Measurements from ENCODE around the gene KCNB1. TPM values are rescaled to one million over a fixed set of nuclear protein-coding genes. Genes with fewer than 3 reads are reported as not detected.

The KCNB1 gene
- total RNA-seq, 1 donor from 2014 or later, result not detected

DNA sequence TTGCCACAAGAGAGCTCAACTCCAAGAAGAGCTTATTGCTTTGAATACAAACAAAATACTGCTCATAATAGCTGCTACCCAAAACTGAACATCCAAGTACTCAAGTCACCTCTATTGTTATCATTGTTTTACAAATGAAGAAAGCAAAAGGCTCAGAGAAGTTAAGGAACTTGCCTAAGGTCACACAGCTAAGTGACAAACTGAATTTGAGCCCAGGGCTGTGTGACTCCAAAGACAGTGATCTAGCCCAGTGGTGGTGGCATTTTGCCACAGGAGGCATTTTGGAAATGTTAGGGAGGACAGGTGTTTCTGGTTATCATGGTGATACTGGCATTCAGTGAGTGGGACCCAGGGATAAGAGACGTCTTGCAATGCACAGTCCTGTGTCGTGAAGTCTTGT lies 79.5 kb downstream of the KCNB1 start:
- DNase-seq (ENCODE audit: low read depth) (no peak), FAIRE-seq (no peak)
- TF ChIP-seq CTCF (IDR thresholded peaks at IDR 0.05; ENCODE audit: insufficient read depth, low read length, severe bottlenecking), result no peak
- no peaks in the 10 kb centered on the region for H3K27me3 ChIP-seq (ENCODE audit: control insufficient read depth, insufficient read depth, low read length)
- no peaks in the 10 kb centered on the region for H3K36me3 ChIP-seq (ENCODE audit: control insufficient read depth, insufficient read depth, low read length)
- H3K4me3 ChIP-seq (ENCODE audit: low read depth, low read length), result no peak overlapping the region

- H3K4me3 ChIP-seq (ENCODE audit: low read depth, low read length), result no peak overlapping the region
- DNase-seq (ENCODE audit: low read depth) (no peak), FAIRE-seq (no peak)
- TF ChIP-seq CTCF (IDR thresholded peaks at IDR 0.05; ENCODE audit: insufficient read depth, low read length, severe bottlenecking), result no peak
- H3K36me3 ChIP-seq (ENCODE audit: control insufficient read depth, insufficient read depth, low read length), result no peaks in the 10 kb centered on the region
- H3K27me3 ChIP-seq (ENCODE audit: control insufficient read depth, insufficient read depth, low read length), result no peaks in the 10 kb centered on the region
Observed at GRCh38 chr20:49400904-49401303, 81.6 kb downstream of the KCNB1 start.

DNA sequence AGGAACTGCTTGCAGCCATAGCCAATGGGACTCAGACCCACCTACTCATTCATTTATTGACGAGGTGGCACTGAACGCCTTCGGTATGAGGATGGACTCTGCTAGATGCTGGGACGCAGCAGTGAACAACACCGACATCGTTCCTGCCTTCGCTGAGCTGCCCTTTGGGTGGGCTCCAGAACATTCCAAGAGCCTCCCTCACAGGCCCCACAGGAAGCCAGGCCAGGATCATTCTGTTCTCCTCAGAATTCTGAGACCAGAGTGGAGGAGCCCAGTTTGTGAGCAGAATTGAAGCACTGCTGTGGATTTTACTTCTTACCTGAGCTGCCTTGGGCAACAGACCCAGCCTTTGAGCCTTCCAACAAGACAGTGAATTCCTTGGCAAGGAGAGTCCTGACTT lies 82.1 kb downstream of the KCNB1 start:
- Histone ChIP-seq H3K27me3 (ENCODE audit: control insufficient read depth, insufficient read depth, low read length) (no peaks in the 10 kb centered on the region), H3K4me3 (ENCODE audit: low read depth, low read length) (no peak overlapping the region), H3K36me3 (ENCODE audit: control insufficient read depth, insufficient read depth, low read length) (no peaks in the 10 kb centered on the region)
- DNase-seq (ENCODE audit: low read depth) (no peak), FAIRE-seq (no peak)
- TF ChIP-seq CTCF (IDR thresholded peaks at IDR 0.05; ENCODE audit: insufficient read depth, low read length, severe bottlenecking), result no peak

- H3K27me3 ChIP-seq (ENCODE audit: control insufficient read depth, insufficient read depth, low read length), result no peaks in the 10 kb centered on the region
- no peak for TF ChIP-seq CTCF (IDR thresholded peaks at IDR 0.05; ENCODE audit: insufficient read depth, low read length, severe bottlenecking)
- H3K4me3 ChIP-seq (ENCODE audit: low read depth, low read length), result no peak overlapping the region
- DNase-seq (ENCODE audit: low read depth) (no peak), FAIRE-seq (no peak)
- H3K36me3 ChIP-seq (ENCODE audit: control insufficient read depth, insufficient read depth, low read length), result no peaks in the 10 kb centered on the region
Observed at GRCh38 chr20:49399329-49399728, 83.1 kb downstream of the KCNB1 start.

DNA sequence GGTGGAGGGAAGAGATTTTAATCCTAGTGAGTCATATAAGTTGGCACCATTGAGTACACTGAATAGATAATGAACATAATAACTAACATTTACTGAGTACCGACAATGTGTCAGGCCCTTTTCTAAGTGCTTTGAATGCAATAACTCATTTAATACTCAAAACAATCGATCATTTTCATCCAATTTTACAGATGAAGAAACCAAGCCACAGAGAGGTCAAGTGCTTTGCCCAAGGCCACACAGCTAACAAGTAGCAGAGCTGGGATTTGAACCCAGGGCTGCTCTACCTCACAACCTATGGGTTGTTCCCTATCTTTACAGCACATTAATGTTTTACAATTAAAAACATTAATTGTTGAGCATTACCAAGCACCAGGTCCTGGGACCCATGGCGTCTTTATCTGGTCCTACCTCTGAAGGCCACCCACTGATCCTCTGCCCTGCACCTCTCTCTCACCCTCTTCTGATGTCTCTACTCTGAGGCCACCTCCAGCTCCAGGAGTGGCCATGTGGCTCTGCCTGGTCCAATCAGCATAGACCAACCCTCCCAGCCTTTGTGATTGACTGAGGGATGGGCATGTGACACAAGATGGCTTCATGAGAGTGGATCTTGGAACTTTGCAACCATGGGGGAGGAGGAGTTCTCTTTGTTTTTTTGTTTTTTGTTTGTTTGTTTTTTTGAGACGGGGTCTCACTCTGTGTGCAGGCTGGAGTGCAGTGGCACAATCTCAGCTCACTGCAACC lies 83.9 kb downstream of the KCNB1 start:
- TF ChIP-seq CTCF (IDR thresholded peaks at IDR 0.05; ENCODE audit: insufficient read depth, low read length, severe bottlenecking), result no peak
- DNase-seq (ENCODE audit: low read depth), result no peak
- Histone ChIP-seq H3K36me3 (ENCODE audit: control insufficient read depth, insufficient read depth, low read length) (no peaks in the 10 kb centered on the region), H3K4me3 (ENCODE audit: low read depth, low read length) (no peak overlapping the region), H3K27me3 (ENCODE audit: control insufficient read depth, insufficient read depth, low read length) (no peaks in the 10 kb centered on the region)
- FAIRE-seq, result no peak

DNA sequence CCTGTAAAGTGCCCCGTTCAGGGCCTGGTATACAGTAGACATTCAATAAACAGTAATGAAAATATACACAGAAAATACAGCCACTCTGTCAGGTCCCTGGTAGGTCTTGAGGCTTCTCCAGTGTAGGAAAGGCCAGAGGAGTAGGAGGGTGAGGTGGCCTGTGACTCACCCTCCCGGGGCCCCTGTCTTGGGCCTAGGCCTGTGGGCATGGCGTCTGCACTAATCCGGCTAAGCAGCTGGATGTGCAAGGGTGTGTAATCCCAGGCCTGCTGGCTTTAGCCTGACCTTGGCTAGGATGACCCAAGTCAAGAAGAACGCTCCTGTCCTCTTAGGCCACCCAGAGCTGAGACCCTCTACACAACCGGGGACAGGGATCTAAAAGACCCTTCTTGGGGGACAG lies 84.9 kb downstream of the KCNB1 start:
- FAIRE-seq (no peak), DNase-seq (ENCODE audit: low read depth) (peak; percentile 50)
- Histone ChIP-seq H3K27me3 (ENCODE audit: control insufficient read depth, insufficient read depth, low read length) (no peaks in the 10 kb centered on the region), H3K4me3 (ENCODE audit: low read depth, low read length) (no peak overlapping the region), H3K36me3 (ENCODE audit: control insufficient read depth, insufficient read depth, low read length) (no peaks in the 10 kb centered on the region)
- no peak for TF ChIP-seq CTCF (IDR thresholded peaks at IDR 0.05; ENCODE audit: insufficient read depth, low read length, severe bottlenecking)

Measured in bronchial epithelial cell (primary cell).